Vagina (tissue), 2 donors: ENCODE measurements around the gene SLC46A3. TPM values are rescaled to one million over a fixed set of nuclear protein-coding genes. Genes with fewer than 3 reads are reported as not detected.
A peak's percentile ranks its signal among the peaks of the same experiment; 100 is the strongest.

Experiments
- DNase-seq, 2 donors: peaks; one replicate each; pipeline ENCODE4 v3.0.0-alpha.2; 2017; ENCODE audit errors: extremely low spot score in 2 of 2
- H3K27ac ChIP-seq: fragments of 200-600 bp; sonication (generic); one replicate; pipeline ENCODE4 v1.5.1; 2019
- H3K27me3 ChIP-seq: fragments of 200-600 bp; sonication (generic); one replicate; pipeline ENCODE4 v1.5.1; 2019
- H3K36me3 ChIP-seq, 2 donors: fragments of 200-600 bp; sonication (generic); one replicate each; pipeline ENCODE4 v1.5.1; 2017 to 2019
- H3K4me1 ChIP-seq: fragments of 200-600 bp; sonication (generic); one replicate; pipeline ENCODE4 v1.5.1; 2019
- H3K4me3 ChIP-seq, 2 donors: fragments of 200-600 bp; sonication (generic); 1 replicate in 1 of 2; 2 replicates in 1 of 2; pipeline ENCODE4 v1.5.1; 2016 to 2019
- H3K9me3 ChIP-seq: fragments of 200-600 bp; sonication (generic); one replicate; pipeline ENCODE4 v1.5.1; 2019
- POLR2A ChIP-seq, 2 donors: fragments of 450-650 bp; IDR thresholded peaks; one replicate each; pipeline ENCODE4 v1.6.1; 2017; ENCODE audit warnings: antibody characterized with exemption in 2 of 2, mild to moderate bottlenecking in 2 of 2, moderate library complexity in 2 of 2
- POLR2AphosphoS5 ChIP-seq, 2 donors: sonication (generic); formaldehyde crosslinking; IDR thresholded peaks; one replicate each; pipeline ENCODE4 v1.9.0; 2017; ENCODE audit warnings: antibody characterized with exemption in 2 of 2, mild to moderate bottlenecking in 2 of 2, low read depth in 1 of 2; ENCODE audit not compliant: insufficient read depth in 1 of 2
- intact Hi-C: fragments of 100-400 bp; cut with DNase I; formaldehyde crosslinking; loops from one replicate; pipeline ENCODE4 v1.15.1; 2023
- total RNA-seq: library from RNA; depleted of rRNA; stranded (reverse); fragments of >200 nt; gene quantifications from one replicate; pipeline ENCODE4 v1.2.3, GENCODE V29; 2016
- TF ChIP-seq, protein P1 (sequence below), 3 experiments: fragments of 450-650 bp in 2 of 3; fragments of 200-600 bp in 1 of 3; sonication (generic) in 1 of 3; IDR thresholded peaks; one replicate each; pipeline ENCODE4 v1.5.1; 2017 to 2019; ENCODE audit warnings: antibody characterized with exemption in 3 of 3, mild to moderate bottlenecking in 2 of 3, moderate library complexity in 2 of 3

SLC46A3 gene
- total RNA-seq, 1 donor from 2014 or later: 5.2 TPM

DNA sequence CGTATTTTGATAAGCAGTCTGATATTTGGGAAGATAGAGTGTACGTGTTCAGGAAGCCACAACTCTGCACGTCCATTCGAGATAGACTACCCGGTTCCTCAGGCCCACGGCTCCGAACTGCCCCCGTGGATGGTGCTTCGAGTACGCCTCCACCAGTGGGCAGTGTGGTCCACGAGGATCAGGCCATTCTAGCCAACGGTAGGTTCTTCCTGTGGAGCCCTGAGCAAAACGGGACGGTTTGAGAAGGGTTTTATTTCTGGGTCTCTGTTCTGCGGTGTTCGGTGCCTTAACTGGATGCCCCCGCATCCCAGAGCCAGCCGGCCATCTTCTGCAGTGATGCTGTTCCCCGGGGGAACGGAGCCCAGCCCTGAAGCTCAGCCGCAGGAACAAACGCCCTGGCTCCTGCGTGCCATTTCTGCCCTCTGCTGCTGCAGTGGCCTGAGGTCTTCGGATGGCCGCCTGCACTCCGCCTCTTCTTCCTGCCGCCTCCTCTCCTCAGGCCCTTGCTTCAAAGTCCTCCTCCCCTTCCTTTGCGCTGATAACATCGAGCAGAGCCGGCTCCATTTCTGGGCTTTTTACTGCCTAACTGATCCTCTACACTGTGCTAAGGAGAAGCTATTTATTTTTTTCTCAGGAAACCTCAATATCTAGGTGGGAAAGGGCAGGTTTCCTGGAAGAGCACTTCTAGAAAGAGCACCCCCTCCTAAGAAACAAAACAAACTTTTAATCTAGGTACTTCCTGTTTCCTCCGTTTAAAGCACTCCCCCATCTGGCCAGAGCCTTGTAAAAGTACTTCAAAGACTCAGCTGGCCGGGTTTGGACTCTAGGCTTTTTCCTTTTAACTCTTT is 36.2 kb upstream of the SLC46A3 start:
- Histone ChIP-seq H3K27me3 (no peaks in the 10 kb centered on the region), H3K9me3 (no peaks in the 10 kb centered on the region), H3K27ac (peak overlapping the region; percentile 75), H3K4me1 (peaks cover 22% of the 10 kb centered on the region), H3K4me3 (peak overlapping the region; percentile 27 to 32), H3K36me3 (no peaks in the 10 kb centered on the region)
- intact Hi-C loops: no loop called here
- DNase-seq: no peak
- no peak for TF ChIP-seq POLR2A (IDR thresholded peaks at IDR 0.05)
- peak; percentile 14 to 17 for TF ChIP-seq POLR2AphosphoS5 (IDR thresholded peaks at IDR 0.05; ENCODE audit: insufficient read depth in 1 of 2, low read depth in 1 of 2)
- TF ChIP-seq, protein P1, sequence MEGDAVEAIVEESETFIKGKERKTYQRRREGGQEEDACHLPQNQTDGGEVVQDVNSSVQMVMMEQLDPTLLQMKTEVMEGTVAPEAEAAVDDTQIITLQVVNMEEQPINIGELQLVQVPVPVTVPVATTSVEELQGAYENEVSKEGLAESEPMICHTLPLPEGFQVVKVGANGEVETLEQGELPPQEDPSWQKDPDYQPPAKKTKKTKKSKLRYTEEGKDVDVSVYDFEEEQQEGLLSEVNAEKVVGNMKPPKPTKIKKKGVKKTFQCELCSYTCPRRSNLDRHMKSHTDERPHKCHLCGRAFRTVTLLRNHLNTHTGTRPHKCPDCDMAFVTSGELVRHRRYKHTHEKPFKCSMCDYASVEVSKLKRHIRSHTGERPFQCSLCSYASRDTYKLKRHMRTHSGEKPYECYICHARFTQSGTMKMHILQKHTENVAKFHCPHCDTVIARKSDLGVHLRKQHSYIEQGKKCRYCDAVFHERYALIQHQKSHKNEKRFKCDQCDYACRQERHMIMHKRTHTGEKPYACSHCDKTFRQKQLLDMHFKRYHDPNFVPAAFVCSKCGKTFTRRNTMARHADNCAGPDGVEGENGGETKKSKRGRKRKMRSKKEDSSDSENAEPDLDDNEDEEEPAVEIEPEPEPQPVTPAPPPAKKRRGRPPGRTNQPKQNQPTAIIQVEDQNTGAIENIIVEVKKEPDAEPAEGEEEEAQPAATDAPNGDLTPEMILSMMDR (IDR thresholded peaks at IDR 0.05): peak in 1 of 3 experiments; percentile 21

DNA sequence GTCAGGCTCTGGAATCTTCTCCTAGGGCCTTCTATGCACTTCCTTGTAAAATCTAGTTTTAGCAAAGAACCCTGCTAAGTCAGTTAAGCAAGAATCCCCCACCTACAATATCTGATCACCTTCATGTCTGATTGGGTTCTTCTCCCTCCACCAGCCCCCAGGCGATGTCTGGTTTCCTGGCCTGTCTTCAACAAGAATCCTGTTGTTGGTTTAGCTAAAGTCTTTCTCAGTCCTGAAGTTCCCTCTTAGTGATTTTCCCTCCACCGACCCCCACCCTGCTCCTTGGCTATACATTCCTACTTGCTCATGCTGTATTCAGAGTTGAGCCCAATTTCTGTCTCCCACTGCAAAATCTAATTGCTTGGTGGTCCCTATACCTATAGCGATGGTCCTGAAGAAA is 35.2 kb upstream of the SLC46A3 start:
- H3K36me3 ChIP-seq: no peaks in the 10 kb centered on the region
- no peak overlapping the region for H3K4me3 ChIP-seq
- DNase-seq: no peak
- peaks cover 22% of the 10 kb centered on the region for H3K4me1 ChIP-seq
- TF ChIP-seq, protein P1 (IDR thresholded peaks at IDR 0.05): no peak
- no peak for TF ChIP-seq POLR2AphosphoS5 (IDR thresholded peaks at IDR 0.05; ENCODE audit: insufficient read depth in 1 of 2, low read depth in 1 of 2)
- intact Hi-C loops: no loop called here
- H3K9me3 ChIP-seq: no peaks in the 10 kb centered on the region
- no peaks in the 10 kb centered on the region for H3K27me3 ChIP-seq
- H3K27ac ChIP-seq: no peak overlapping the region

DNA sequence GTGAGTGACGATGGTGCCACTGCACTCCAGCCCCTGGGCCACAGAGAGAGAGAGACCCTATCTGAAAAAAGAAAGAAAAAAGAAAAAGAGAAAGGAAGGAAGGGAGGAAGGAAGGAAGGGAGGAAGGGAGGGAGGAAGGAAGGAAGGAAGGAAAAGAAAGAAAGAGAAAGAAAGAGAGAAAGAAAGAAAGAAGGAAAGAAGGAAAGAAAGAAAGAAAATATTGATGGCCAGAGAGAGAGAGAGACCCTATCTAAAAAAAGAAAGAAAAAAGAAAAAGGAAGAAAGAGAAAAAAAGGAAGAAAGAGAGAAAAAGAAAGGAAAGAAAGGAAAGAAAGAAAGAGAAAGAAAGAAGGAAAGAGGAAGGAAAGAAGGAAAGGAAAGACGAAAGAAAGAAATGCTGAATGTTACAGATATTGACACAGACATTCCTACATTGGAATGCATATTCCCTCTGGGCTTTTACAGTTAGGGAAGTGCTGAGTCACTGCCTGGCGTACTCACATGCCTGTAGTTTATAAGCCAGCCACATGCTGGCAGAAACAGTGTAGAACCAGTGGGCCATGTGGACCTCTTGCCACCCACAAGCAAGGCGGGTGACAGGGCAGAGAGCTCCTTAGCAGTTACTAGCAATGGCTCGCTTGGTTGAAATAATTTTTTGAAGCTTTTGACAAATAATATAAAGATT is 34.6 kb upstream of the SLC46A3 start:
- no peak for DNase-seq
- Histone ChIP-seq H3K4me3 (no peak overlapping the region), H3K27ac (no peak overlapping the region), H3K27me3 (no peaks in the 10 kb centered on the region), H3K9me3 (no peaks in the 10 kb centered on the region), H3K36me3 (no peaks in the 10 kb centered on the region), H3K4me1 (peaks cover 22% of the 10 kb centered on the region)
- intact Hi-C loops: no loop called here
- TF ChIP-seq POLR2AphosphoS5 (IDR thresholded peaks at IDR 0.05; ENCODE audit: insufficient read depth in 1 of 2, low read depth in 1 of 2) (peak in 1 of 2 donors; percentile 44), POLR2A (IDR thresholded peaks at IDR 0.05) (no peak)

DNA sequence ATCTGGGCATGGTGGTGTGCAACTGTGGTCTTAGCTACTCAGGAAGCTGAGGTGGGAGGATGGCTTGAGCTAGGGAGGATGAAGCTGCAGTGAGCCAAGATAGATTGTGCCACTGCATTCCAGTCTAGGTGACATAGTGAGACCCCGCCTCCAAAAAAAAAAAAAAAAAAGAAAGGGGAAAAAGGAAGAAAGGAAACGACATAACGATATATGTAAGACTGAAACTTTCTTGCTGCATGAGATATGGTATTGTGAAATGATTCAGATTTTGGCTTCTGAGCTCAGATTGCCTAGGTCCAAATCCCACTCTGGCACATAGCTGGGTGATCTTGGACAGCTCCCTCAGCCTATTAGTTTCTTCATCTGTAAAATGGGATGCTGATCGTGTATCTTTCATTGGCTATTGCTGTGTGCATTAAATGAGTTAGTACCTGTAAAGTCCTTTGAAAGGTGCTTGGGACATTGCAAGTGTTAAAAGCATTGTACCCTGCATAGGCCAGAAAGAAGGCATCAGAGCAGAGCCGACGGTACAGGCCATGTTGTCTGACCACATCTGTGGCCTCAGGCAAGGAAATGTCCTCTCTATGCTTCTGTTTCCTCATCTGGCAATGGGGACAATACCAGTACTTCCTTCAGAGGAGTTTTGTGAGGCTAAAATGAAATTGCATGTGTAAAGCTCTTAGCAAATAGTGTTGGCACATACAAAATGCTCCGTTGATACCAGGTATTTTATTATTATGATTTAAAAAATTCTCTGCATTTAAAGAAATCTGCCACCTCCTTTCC is 32.6 kb upstream of the SLC46A3 start:
- H3K4me1 ChIP-seq: peaks cover 22% of the 10 kb centered on the region
- no peak for TF ChIP-seq POLR2AphosphoS5 (IDR thresholded peaks at IDR 0.05; ENCODE audit: insufficient read depth in 1 of 2, low read depth in 1 of 2)
- TF ChIP-seq, protein P1 (IDR thresholded peaks at IDR 0.05): no peak
- no peak for TF ChIP-seq POLR2A (IDR thresholded peaks at IDR 0.05)
- no peaks in the 10 kb centered on the region for H3K36me3 ChIP-seq
- no peaks in the 10 kb centered on the region for H3K27me3 ChIP-seq
- intact Hi-C loops: no loop called here
- no peak overlapping the region for H3K4me3 ChIP-seq
- no peak for DNase-seq
- no peaks in the 10 kb centered on the region for H3K9me3 ChIP-seq
- H3K27ac ChIP-seq: no peak overlapping the region
